Omental fat pad (tissue), 4 donors: Measurements from ENCODE around the gene NUPR2. TPM values are rescaled to one million over a fixed set of nuclear protein-coding genes. Genes with fewer than 3 reads are reported as not detected.
"Not testable (repeated sequence)": the region's sequence is repeated elsewhere in the genome, so short reads cannot be mapped to it uniquely, and the experiment has no call there.

Source experiments
- ATAC-seq: fragments of 150-250 bp; one replicate; pipeline ENCODE4 v1.9.1; 2016; ENCODE audit warnings: mild to moderate bottlenecking, moderate library complexity; ENCODE audit not compliant: low FRiP score
- DNase-seq: peaks from one replicate; pipeline ENCODE4 v3.0.0-alpha.2; 2019; ENCODE audit warnings: low spot score
- total RNA-seq, 4 donors: library from RNA; depleted of rRNA; stranded (reverse); fragments of >200 nt; gene quantifications; one replicate each; pipeline ENCODE4 v1.1.0, GENCODE V29; 2016
- TF ChIP-seq, protein P1 (sequence below), 3 donors: fragments of 450-650 bp; IDR thresholded peaks; one replicate each; pipeline ENCODE4 v1.5.1; 2016 to 2017; ENCODE audit warnings: antibody characterized with exemption in 3 of 3, mild to moderate bottlenecking in 3 of 3, moderate library complexity in 2 of 3

NUPR2 gene
- total RNA-seq, 4 donors from 2014 or later = not detected

DNA sequence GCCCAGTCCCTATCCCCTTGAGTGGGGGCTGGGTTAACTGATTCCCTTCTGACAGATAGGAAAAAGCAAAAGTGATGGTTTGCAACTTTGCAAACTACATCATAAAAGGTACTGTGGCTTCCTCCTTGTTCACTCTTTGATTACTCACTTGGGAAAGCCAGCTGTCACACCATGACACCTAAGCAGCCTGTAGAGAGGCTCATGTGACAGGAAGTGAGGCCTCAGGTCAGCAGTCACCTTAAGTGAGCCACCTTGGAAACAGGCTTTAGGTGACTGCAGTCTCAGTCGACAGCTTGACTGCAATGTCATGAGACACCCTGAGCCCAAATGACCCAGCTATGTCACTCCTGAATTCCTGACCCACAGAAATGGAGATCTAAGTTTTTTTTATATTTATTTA lies 5.6 kb downstream of the NUPR2 start:
- TF ChIP-seq, protein P1, sequence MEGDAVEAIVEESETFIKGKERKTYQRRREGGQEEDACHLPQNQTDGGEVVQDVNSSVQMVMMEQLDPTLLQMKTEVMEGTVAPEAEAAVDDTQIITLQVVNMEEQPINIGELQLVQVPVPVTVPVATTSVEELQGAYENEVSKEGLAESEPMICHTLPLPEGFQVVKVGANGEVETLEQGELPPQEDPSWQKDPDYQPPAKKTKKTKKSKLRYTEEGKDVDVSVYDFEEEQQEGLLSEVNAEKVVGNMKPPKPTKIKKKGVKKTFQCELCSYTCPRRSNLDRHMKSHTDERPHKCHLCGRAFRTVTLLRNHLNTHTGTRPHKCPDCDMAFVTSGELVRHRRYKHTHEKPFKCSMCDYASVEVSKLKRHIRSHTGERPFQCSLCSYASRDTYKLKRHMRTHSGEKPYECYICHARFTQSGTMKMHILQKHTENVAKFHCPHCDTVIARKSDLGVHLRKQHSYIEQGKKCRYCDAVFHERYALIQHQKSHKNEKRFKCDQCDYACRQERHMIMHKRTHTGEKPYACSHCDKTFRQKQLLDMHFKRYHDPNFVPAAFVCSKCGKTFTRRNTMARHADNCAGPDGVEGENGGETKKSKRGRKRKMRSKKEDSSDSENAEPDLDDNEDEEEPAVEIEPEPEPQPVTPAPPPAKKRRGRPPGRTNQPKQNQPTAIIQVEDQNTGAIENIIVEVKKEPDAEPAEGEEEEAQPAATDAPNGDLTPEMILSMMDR (IDR thresholded peaks at IDR 0.05) = no peak
- ATAC-seq (no peak), DNase-seq (no peak)

DNA sequence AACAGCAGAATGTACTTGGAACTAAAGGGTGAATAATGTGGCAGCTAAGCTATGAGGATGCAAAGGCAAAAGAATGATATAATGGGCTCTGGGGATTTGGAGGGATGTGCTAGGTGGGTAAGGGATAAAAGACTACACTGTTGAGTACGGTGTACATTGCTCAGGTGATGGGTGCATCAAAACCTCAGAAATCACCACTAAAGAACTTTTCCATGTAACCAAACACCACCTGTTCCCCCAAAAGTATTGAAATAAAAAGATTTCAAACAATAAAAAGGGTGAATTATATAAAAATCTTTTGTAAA lies 8.3 kb downstream of the NUPR2 start:
- DNase-seq (no peak), ATAC-seq (no peak)
- TF ChIP-seq, protein P1 (IDR thresholded peaks at IDR 0.05) = no peak

DNA sequence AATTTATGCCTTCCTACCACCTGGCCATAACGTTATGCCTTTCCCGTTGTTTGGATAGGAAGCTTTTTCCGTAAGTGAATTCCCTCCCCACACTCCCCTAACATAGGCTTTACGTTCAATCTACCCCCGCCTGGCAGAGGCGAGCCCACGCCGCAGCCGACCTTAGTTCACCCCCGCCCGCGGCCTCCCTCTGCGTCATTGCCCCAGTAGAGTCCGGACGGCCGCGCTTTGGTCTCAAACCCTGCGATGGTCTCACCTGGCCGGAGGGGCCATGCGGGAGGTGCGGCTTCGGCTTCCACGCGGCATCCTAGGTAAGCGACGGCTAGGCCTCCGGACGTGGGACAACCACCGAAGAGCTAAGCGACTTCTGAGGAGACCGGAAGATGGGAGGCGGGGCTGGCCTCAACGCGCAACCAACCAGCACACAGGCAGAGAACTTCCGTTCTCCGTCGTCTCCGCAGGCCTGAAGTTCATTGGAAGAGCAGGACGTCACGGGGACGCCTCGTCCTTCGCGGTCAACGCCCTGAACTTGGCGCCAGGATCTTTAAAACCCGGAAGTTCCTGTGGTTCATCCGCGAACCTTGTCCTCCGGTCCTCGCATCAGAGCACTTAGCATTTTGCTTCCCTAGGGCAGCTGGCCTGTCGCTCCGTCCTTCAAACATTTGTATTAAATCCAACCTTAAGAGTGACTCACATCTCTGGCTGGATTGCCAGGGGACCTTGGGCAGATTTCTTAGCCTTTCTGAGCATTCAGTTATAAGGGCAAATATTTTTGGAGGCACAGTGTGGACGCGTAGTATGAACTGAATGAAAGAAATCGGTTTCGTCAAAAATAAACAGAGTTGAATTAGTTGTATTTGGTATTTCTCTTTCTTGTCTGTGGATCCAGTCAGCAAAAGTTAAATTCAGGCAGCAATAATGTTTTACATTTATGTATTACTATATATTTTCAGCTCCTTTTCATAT lies 9.8 kb downstream of the NUPR2 start, which contains the start of gene CHCHD2:
CHCHD2 (minus strand) TSS at position 369 of the 966 bp plus-strand sequence; CDS start at position 306, 63 bp downstream.
- peak; percentile 82 for DNase-seq
- peak; percentile 100 for ATAC-seq
- TF ChIP-seq, protein P1 (IDR thresholded peaks at IDR 0.05) = no peak

DNA sequence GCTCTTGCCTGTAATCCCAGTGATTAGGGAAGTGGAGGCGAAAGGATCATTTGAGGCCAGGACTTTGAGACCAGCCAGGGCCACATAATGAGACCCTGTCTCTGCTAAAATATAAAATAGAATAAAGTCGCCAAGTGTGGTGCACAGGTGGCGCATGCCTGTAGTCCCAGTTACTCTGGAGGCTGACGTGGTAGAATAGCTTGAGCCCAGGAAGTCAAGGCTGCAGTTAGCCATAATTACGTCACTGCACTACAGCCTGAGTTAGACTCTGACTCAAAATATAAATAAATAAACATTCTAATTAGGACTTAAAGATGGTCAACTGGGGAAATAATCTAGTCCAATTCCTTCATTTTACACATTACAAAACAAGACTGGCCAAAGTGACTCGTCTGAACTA lies 10.7 kb downstream of the NUPR2 start:
- DNase-seq = no peak
- TF ChIP-seq, protein P1 (IDR thresholded peaks at IDR 0.05) = no peak
- ATAC-seq = no peak

DNA sequence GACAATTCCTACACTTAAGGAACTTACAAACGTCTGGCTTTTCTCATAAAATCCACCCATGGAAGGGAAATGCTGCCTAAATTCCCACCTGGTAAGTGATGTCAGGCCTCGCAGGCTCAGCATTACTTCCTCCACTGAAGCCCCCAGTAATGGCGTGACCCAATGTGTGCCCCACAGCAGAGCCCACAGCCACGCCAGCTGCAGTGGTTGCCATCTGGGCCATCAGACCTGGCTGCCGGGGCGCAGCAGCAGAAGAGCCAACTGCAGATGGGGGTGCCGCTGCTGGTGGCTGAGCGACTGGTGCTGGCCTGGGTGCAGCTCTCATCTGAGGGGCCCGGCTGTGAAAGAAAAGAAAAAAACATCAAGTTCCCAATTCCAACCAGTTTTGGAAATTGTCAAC lies 12.1 kb downstream of the NUPR2 start:
- not testable (repeated sequence) for ATAC-seq, DNase-seq

DNA sequence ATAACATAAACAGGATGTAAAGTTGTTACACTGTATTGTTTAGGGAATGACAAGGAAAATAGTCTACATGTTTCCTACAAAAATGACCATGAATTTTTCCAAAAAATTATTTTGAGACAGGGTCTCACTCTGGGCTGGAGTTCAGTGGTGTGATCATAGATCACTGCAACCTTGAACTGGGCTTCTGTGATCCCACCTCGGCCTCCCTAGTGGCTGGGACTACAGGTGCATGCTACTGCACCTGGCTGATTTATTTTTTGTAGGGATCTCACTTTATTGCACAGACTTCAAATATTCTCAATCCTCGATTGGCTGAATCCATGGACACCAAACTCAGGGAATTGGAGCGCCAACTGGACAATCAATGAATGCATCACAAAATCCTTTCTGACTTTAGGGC lies 16.6 kb downstream of the NUPR2 start:
- ATAC-seq (no peak), DNase-seq (no peak)
- TF ChIP-seq, protein P1 (IDR thresholded peaks at IDR 0.05) = no peak

DNA sequence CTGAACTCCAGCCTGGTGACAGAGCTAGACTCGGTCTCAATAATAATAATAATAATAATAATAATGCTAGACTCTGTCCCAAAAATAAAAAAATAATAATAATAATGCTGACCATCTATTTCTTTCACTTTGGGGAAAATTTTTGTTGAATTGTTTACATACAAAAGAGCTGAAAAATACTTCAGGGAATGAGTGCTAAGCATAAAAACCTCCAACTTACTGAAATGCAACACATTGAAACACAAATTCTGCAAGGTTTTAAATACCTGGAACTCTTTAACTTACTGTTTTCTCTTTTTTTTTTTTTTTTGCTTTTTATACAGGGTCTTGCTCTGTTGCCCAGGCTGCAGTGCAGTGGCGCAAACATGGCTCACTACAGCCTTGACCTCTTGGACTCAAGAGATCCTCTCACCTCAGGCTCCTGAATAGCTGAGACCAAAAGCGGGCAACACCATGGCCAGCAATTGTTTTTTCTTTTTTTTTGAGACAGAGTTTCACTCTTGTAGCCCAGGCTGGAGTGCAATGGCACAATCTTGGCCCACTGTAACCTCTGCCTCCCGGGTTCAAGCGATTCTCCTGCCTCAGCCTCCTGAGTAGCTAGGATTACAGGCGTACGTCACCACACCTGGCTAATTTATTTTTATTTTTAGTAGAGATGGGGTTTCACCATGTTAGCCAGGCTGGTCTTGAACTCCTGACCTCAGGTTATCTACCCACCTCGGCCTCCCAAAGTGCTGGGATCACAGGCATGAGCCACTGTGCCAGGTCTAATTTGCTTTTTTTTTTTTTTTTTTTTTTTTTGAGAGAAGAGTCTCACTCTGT lies 17.8 kb downstream of the NUPR2 start:
- peak; percentile 30 for ATAC-seq
- DNase-seq = not testable (repeated sequence)
